Measurements from ENCODE around the gene UNC5B. TPM values are rescaled to one million over a fixed set of nuclear protein-coding genes. Genes with fewer than 3 reads are reported as not detected.
A peak's percentile ranks its signal among the peaks of the same experiment; 100 is the strongest.

Gene UNC5B
- total RNA-seq, 1 donor, result 9.9 TPM

DNA sequence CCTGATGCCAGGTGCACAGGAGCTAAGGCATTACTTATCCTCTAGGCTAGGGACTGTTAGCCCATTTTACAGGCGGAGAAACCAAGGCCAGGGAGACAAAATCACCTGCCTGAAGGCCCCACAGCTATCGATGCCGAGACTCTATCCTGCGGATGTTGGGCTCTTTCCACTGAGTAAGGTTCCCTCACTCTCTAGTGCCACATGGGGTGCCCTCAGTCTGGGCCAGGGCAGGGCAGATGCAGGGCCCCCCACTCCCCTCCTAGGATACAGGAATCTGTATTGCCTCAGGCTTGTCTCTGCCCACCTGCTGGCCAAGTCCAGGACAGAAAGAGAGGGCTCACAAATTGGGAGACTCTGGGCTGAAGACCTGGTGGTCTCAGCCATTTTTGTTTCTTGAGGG is 45.7 kb downstream of the UNC5B start:
- TF ChIP-seq, protein P1, sequence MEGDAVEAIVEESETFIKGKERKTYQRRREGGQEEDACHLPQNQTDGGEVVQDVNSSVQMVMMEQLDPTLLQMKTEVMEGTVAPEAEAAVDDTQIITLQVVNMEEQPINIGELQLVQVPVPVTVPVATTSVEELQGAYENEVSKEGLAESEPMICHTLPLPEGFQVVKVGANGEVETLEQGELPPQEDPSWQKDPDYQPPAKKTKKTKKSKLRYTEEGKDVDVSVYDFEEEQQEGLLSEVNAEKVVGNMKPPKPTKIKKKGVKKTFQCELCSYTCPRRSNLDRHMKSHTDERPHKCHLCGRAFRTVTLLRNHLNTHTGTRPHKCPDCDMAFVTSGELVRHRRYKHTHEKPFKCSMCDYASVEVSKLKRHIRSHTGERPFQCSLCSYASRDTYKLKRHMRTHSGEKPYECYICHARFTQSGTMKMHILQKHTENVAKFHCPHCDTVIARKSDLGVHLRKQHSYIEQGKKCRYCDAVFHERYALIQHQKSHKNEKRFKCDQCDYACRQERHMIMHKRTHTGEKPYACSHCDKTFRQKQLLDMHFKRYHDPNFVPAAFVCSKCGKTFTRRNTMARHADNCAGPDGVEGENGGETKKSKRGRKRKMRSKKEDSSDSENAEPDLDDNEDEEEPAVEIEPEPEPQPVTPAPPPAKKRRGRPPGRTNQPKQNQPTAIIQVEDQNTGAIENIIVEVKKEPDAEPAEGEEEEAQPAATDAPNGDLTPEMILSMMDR (IDR thresholded peaks at IDR 0.05; ENCODE audit: insufficient read depth, low read depth, low read length), result no peak
- no peak overlapping the region for H3K4me3 ChIP-seq (ENCODE audit: low read depth, low read length)
- no peak for DNase-seq (ENCODE audit: low read depth)

DNA sequence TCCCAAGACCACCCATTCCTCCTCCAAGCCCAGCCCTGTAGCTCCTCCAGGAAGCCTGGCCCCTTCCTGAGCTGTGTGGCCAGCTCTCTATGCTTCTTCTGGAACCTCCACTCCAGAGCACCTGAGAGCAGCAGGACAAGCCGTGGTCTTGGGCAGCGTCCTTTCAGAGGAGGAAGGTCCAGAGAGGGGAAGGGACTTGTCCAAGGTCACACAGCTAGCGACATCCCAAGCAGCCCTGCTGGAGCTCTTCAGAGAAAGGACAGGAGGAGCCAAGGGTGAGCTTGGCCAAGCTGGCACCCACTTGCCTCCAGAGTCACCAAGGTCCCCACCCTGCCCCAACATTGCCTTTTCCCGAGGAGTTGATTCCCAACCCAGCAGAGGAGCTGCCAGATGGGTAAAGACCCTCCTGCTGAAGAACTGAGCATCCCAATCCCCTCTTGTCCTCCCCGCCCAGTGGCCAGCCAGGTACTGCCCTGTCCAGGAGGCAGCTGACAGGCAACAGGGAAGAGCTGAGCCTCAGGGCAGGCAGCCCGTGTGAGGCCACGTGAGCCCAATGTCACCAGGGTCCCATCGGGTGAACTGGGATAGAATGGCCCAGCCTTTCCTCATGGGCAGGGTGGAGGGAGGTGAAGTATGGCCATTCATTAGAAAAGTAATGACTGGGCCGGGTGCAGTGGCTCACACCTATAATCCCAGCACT is 46.2 kb downstream of the UNC5B start:
- H3K4me3 ChIP-seq (ENCODE audit: low read depth, low read length), result no peak overlapping the region
- no peak for DNase-seq (ENCODE audit: low read depth)
- TF ChIP-seq, protein P1 (IDR thresholded peaks at IDR 0.05; ENCODE audit: insufficient read depth, low read depth, low read length), result no peak

DNA sequence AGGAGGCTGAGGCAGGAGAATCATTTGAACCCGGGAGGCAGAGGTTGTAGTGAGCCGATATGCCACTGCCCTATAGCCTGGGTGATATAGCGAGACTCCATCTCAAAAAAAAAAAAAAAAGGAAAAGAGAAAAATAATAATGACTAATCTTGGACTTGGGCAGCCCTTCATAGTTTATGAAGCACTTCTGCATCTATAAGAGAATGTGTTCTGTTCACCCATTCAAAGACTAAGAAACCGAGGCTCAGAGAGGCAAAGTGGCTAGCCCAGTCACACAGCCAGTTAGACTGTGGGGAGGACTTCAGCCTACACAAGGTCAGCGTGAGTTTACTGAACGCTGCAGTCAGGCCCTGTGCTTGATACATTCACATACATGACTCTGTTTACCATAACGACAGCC is 46.9 kb downstream of the UNC5B start:
- H3K4me3 ChIP-seq (ENCODE audit: low read depth, low read length), result no peak overlapping the region
- TF ChIP-seq, protein P1 (IDR thresholded peaks at IDR 0.05; ENCODE audit: insufficient read depth, low read depth, low read length), result no peak
- no peak for DNase-seq (ENCODE audit: low read depth)

DNA sequence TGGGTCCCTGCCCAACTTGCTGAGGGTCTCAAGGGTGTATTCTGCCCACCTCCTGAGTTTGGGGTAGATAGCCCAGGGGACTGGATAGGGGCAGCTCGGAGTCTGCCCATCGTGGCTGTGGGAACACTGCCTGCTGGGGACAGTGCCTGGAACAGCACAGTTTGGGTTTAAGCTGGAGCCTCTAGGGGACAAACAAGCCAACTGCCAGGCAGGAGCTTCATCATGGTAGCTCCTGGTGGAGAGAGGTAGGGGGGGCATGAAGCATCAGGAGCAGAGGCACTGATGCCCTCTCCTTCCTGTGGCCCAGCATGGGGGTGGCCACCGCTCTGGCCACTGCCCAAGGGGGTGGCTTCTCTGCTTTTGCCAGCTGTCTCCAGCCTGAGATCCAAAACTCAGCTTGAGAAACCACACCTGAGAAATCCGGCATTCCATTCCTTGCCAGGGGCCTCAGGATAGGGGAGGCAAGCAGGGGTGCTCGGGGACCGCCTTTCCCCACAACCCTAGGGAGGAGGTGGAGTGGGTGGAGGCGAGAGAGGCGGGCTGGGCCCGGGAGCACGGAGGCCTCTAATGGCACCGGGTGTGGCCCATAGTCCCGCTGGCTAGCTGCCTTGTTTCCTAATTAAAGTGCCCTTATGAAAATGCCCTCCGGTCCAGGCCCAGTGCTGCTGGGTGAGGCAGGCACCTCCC is 47.6 kb downstream of the UNC5B start:
- TF ChIP-seq, protein P1 (IDR thresholded peaks at IDR 0.05; ENCODE audit: insufficient read depth, low read depth, low read length), result peak; percentile 7
- no peak overlapping the region for H3K4me3 ChIP-seq (ENCODE audit: low read depth, low read length)
- no peak for DNase-seq (ENCODE audit: low read depth)

DNA sequence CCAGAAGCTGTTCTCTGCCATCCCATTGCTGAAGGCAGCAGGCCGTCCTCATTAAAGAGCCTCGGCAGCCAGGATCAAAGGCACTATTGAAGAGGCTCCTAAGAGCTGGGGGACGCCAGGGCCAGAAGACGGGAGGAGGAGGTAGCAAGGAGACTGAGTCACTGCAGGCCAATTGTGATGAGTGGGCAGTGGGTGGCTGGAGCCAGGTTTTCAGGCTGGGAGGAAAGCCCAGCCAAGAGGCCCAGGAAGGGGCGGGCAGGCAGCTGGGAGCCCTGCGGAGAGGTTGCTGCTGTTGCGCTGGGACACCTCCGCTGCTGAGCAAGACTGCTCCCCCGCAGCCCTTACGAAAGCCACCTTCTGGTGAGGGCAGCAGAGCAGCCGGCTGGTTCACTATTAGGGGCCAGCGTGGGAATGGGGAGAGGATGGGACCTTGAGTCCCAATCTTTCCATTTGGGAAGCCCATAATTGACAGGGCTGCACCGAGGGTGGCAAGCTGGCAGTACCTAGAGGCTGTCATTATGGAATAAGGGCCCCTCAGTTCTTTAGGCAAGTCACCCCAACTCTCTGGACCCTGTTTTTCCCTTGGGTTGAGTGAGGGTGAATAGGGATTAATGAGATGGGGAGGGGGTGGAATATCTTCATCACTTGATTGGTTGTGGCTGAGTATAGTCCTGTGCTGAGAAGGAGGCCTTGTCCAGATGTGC is 48.4 kb downstream of the UNC5B start:
- DNase-seq (ENCODE audit: low read depth), result peak; percentile 91
- no peak overlapping the region for H3K4me3 ChIP-seq (ENCODE audit: low read depth, low read length)
- TF ChIP-seq, protein P1 (IDR thresholded peaks at IDR 0.05; ENCODE audit: insufficient read depth, low read depth, low read length), result no peak

DNA sequence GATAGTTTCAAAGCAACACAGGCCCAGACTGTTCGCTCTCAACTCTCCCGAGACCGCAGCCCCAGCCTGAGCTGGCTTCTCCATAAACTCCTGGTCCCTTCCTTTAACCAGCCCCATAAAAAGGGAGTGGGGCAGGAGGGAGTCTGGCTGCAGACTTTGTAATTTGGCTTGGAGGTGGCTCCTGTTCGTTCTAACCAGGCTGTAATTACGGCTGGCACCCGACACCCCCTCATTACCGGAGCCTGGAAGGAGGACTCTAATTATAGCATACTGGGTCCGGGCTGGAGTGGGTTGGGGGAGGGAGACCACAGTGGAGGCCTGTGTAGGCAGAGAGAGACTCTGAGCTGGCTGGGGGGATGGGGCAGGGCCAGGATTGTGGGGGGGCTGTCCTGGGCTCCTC is 49.7 kb downstream of the UNC5B start:
- DNase-seq (ENCODE audit: low read depth), result no peak
- TF ChIP-seq, protein P1 (IDR thresholded peaks at IDR 0.05; ENCODE audit: insufficient read depth, low read depth, low read length), result no peak
- no peak overlapping the region for H3K4me3 ChIP-seq (ENCODE audit: low read depth, low read length)

Measured in fibroblast of villous mesenchyme (primary cell).